B cell (primary cell): Measurements from ENCODE around the gene CMTM3. TPM values are rescaled to one million over a fixed set of nuclear protein-coding genes. Genes with fewer than 3 reads are reported as not detected.

ENCODE experiments used
- ATAC-seq: fragments of 200-7000 bp; cut with Tn5 transposase; one replicate; pipeline ENCODE4 v1.10.0; 2021; ENCODE audit warnings: low read depth, mild to moderate bottlenecking, moderate number of reproducible peaks, moderate library complexity
- CTCF ChIA-PET: fragments of 350-600 bp; sonication (Branson Sonifier 250); formaldehyde crosslinking; loops from one replicate; lab custom pipeline; 2021; ENCODE audit warnings: antibody characterized with exemption, inconsistent platforms; lab: Charles Lee
- POLR2A ChIA-PET: fragments of 350-600 bp; sonication (Branson Sonifier 250); formaldehyde crosslinking; loops from one replicate; lab custom pipeline; 2021; ENCODE audit warnings: antibody characterized with exemption; lab: Charles Lee
- DNase-seq: peaks from one replicate; pipeline ENCODE4 v3.0.0; 2013
- H2AFZ ChIP-seq: 2 replicates; pipeline ENCODE4 v1.6.1; 2012; ENCODE audit warnings: mild to moderate bottlenecking, low read depth, low read length; ENCODE audit not compliant: insufficient read depth, poor library complexity, severe bottlenecking
- H3K27ac ChIP-seq, 2 donors: 1 replicate in 1 of 2; 2 replicates in 1 of 2; pipeline ENCODE4 v1.5.1; 2012 to 2013; ENCODE audit warnings: low read length in 2 of 2, mild to moderate bottlenecking in 2 of 2, moderate library complexity in 1 of 2
- H3K27me3 ChIP-seq, 4 experiments: fragments of 200-600 bp in 1 of 4; sonication (generic) in 1 of 4; replicated peaks in 1 of 4; 1 replicate in 2 of 4; 2 replicates in 2 of 4; pipeline versions ENCODE4 v1.6.1 to v1.7.0; 2013 to 2016; ENCODE audit warnings: low read length in 3 of 4, mild to moderate bottlenecking in 2 of 4, mixed read lengths in 1 of 4, moderate library complexity in 1 of 4; ENCODE audit not compliant: insufficient read depth in 4 of 4, control insufficient read depth in 3 of 4; ENCODE audit errors: control extremely low read depth in 1 of 4
- H3K36me3 ChIP-seq, 2 experiments: replicated peaks in 1 of 2; 1 replicate in 1 of 2; 2 replicates in 1 of 2; pipeline versions ENCODE4 v1.6.1 to v1.7.1; 2013; ENCODE audit warnings: low read length in 1 of 2; ENCODE audit not compliant: insufficient read depth in 2 of 2, control insufficient read depth in 1 of 2; ENCODE audit errors: control extremely low read depth in 1 of 2, extremely low read depth in 1 of 2
- H3K4me1 ChIP-seq, 2 donors: fragments of 200-600 bp in 1 of 2; sonication (generic) in 1 of 2; 1 replicate in 1 of 2; 2 replicates in 1 of 2; pipeline versions ENCODE4 v1.5.1 to v1.6.1; 2013 to 2017; ENCODE audit warnings: low read length in 2 of 2; ENCODE audit not compliant: control insufficient read depth in 2 of 2, insufficient read depth in 2 of 2
- H3K4me2 ChIP-seq: replicated peaks from 2 replicates; pipeline ENCODE3; 2012; ENCODE audit warnings: mild to moderate bottlenecking, low read depth, low read length; ENCODE audit not compliant: poor library complexity, severe bottlenecking
- H3K4me3 ChIP-seq, 5 experiments: fragments of 200-600 bp in 1 of 5; sonication (generic) in 1 of 5; 1 replicate in 3 of 5; 2 replicates in 2 of 5; pipeline versions ENCODE4 v1.5.1 to v1.7.0; 2011 to 2016; ENCODE audit warnings: low read length in 4 of 5, mild to moderate bottlenecking in 4 of 5, low read depth in 2 of 5, control low read depth in 1 of 5, moderate library complexity in 1 of 5; ENCODE audit not compliant: insufficient read depth in 1 of 5; ENCODE audit errors: control extremely low read depth in 1 of 5, extremely low read depth in 1 of 5
- H3K79me2 ChIP-seq: fragments of 200-600 bp; sonication (generic); one replicate; pipeline ENCODE4 v1.6.0; 2016; ENCODE audit warnings: low read length; ENCODE audit not compliant: control insufficient read depth, insufficient read depth
- H3K9ac ChIP-seq: fragments of 200-600 bp; sonication (generic); 2 replicates; pipeline ENCODE4 v1.6.1; 2017; ENCODE audit warnings: mild to moderate bottlenecking, low read length, moderate library complexity
- H3K9me3 ChIP-seq, 3 donors: one replicate each; pipeline versions ENCODE4 v1.6.1 to v1.7.1; 2013; ENCODE audit warnings: low read length in 2 of 3; ENCODE audit not compliant: control insufficient read depth in 2 of 3, insufficient read depth in 1 of 3; ENCODE audit errors: control extremely low read depth in 1 of 3
- H4K20me1 ChIP-seq: 2 replicates; pipeline ENCODE4 v1.6.0; 2012; ENCODE audit warnings: mild to moderate bottlenecking, low read length; ENCODE audit not compliant: insufficient read depth, control insufficient read depth, poor library complexity, severe bottlenecking
- H3K27ac Mint-ChIP-seq: one replicate; pipeline ENCODE4 v1.8.0; 2021; ENCODE audit warnings: mixed read lengths
- H3K27me3 Mint-ChIP-seq: one replicate; pipeline ENCODE4 v1.8.0; 2021; ENCODE audit warnings: mixed read lengths
- H3K4me1 Mint-ChIP-seq: one replicate; pipeline ENCODE4 v1.8.0; 2021; ENCODE audit warnings: mixed read lengths
- H3K4me3 Mint-ChIP-seq: one replicate; pipeline ENCODE4 v1.8.0; 2021; ENCODE audit warnings: mixed read lengths
- H3K9me3 Mint-ChIP-seq: one replicate; pipeline ENCODE4 v1.8.0; 2022; ENCODE audit warnings: mixed read lengths; ENCODE audit not compliant: insufficient read depth
- CTCF ChIP-seq: fragments of 200-600 bp; IDR thresholded peaks from one replicate; pipeline ENCODE4 v1.8.0; 2022; ENCODE audit warnings: antibody characterized with exemption, mild to moderate bottlenecking
- EZH2 ChIP-seq: IDR thresholded peaks from 2 replicates; pipeline ENCODE4 v1.6.1; 2012; ENCODE audit warnings: borderline replicate concordance, low read depth, mild to moderate bottlenecking, moderate library complexity, low read length; ENCODE audit not compliant: insufficient read depth, poor library complexity, severe bottlenecking
- WGBS: methylation state at CpG from one replicate; pipeline ENCODE4 v1.1.5; 2013; ENCODE audit warnings: missing lambda C conversion rate; ENCODE audit not compliant: insufficient coverage; 5-methylcytosine and 5-hydroxymethylcytosine counted together
- intact Hi-C: fragments of 100-400 bp; cut with micrococcal nuclease; formaldehyde crosslinking; loops from one replicate; pipeline ENCODE4 v1.10.0; 2022
- polyA plus RNA-seq: library from polyadenylated mRNA; depleted of rRNA; stranded (reverse); fragments of >200 nt; gene quantifications from 2 replicates; pipeline ENCODE4 v1.2.3, GENCODE V29; 2012
- total RNA-seq, 2 donors: library from RNA; stranded (reverse); fragments of 120-200 nt in 1 of 2; gene quantifications; 1 replicate in 1 of 2; 2 replicates in 1 of 2; pipeline versions ENCODE4 v1.2.3 to v1.2.4, GENCODE V29; 2013 to 2022

CMTM3 gene
- total and polyA plus RNA-seq, 2 donors (not counting 1 experiment from before 2014, with no cell fraction given): 7.5 to 8.7 TPM

GRCh38 chr16:66649167-66649566 is 44.7 kb downstream of the CMTM3 start:
- no peak overlapping the region for H3K27ac Mint-ChIP-seq
- POLR2A ChIA-PET: no interaction called here
- H3K9me3 Mint-ChIP-seq: no peaks in the 10 kb centered on the region
- no peak overlapping the region for H3K27ac ChIP-seq
- intact Hi-C loops: no loop called here
- no peaks in the 10 kb centered on the region for H3K79me2 ChIP-seq
- no peaks in the 10 kb centered on the region for H3K36me3 ChIP-seq
- no peak overlapping the region for H3K4me3 Mint-ChIP-seq
- no peak overlapping the region for H3K4me2 ChIP-seq
- peaks cover 0 to 10% (median 2%) of the 10 kb centered on the region in 4 experiments for H3K27me3 ChIP-seq
- TF ChIP-seq EZH2: no peak
- TF ChIP-seq CTCF: no peak
- no peaks in the 10 kb centered on the region for H4K20me1 ChIP-seq
- WGBS: no CpG with 5 or more reads among the region's 2 CpGs
- no peak overlapping the region for H3K4me3 ChIP-seq
- H3K4me1 Mint-ChIP-seq: peaks cover 8% of the 10 kb centered on the region
- no peaks in the 10 kb centered on the region for H3K9me3 ChIP-seq
- H3K27me3 Mint-ChIP-seq: peaks cover 15% of the 10 kb centered on the region
- peaks cover 5 to 9% of the 10 kb centered on the region in 2 donors for H3K4me1 ChIP-seq
- no peak overlapping the region for H2AFZ ChIP-seq
- no peak for ATAC-seq
- no peak for DNase-seq
- no peak overlapping the region for H3K9ac ChIP-seq
- CTCF ChIA-PET: interaction anchor here (0.6 to 1.2 kb wide), 2 partner anchors 10 to 49 kb away, joined by 3 read pairs; no protein-coding TSS in a partner anchor

GRCh38 chr16:66649636-66650205 is 45.2 kb downstream of the CMTM3 start:
- POLR2A ChIA-PET: no interaction called here
- CTCF ChIA-PET: interaction anchor here (1.2 to 2.5 kb wide), 3 partner anchors 12 to 102 kb away, joined by 3 to 22 read pairs (median 3); partner anchors contain the start of gene DYNC1LI2
- peaks cover 19% of the 10 kb centered on the region for H3K27me3 Mint-ChIP-seq

More at GRCh38 chr16:66649636-66650205, 45.2 kb downstream of the CMTM3 start:
- H3K4me1 ChIP-seq: peaks cover 5 to 9% of the 10 kb centered on the region in 2 donors
- H3K9me3 ChIP-seq: no peaks in the 10 kb centered on the region
- H3K4me3 ChIP-seq: no peak overlapping the region
- Mint-ChIP-seq H3K9me3 (no peaks in the 10 kb centered on the region), H3K4me3 (no peak overlapping the region), H3K27ac (no peak overlapping the region), H3K4me1 (peaks cover 8% of the 10 kb centered on the region)
- intact Hi-C loops: no loop called here
- DNase-seq: no peak
- H3K79me2 ChIP-seq: no peaks in the 10 kb centered on the region
- H3K4me2 ChIP-seq: no peak overlapping the region
- no peak for ATAC-seq
- H3K9ac ChIP-seq: no peak overlapping the region
- 88% methylated on average over 2 of the region's 9 CpGs for WGBS
- peaks cover 0 to 11% (median 2%) of the 10 kb centered on the region in 4 experiments for H3K27me3 ChIP-seq
- no peak overlapping the region for H3K27ac ChIP-seq
- TF ChIP-seq CTCF (no peak), EZH2 (no peak)
- no peaks in the 10 kb centered on the region for H3K36me3 ChIP-seq
- H2AFZ ChIP-seq: no peak overlapping the region
- H4K20me1 ChIP-seq: no peaks in the 10 kb centered on the region
